ENCODE results near the gene KIAA0825.

DNA sequence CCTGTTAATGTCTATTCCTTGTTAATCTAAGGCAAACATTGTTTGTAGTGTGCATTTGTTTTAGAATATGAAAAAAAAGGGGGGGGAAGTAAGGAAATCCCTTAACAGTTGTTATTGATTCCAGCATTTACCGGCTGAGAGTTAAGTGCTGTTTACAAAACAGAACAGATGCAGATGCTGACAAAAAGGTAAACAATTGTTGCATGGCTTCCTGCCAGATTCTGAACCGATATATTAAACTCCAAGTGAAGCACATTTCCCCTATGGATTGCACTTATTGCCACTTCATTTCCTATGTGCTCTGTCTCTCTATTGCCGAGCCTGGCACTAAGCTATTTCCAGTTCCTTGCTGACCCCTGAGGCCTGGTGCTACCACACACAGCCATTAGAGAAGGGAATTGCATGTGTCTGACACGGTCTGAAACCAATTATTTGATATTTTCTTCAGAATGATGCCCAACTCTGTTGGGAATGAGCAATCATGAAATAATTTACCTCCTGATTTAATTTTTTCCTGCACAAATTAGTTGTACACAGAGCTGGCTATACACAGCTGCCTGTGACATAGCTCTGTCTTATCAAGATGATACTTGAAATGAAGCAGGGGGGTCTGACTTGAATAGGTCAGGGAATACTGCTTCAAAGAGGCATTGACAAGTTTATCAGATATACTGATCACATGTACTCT, 109.8 kb downstream of the KIAA0825 start:
- TF ChIP-seq GATA3 (IDR thresholded peaks at IDR 0.05; ENCODE audit: low read depth, low read length), result peak; percentile 93
- peak; percentile 80 for TF ChIP-seq GATA2 (IDR thresholded peaks at IDR 0.05; ENCODE audit: low read depth, low read length)
